ENCODE data around the gene AKT3.
"Not testable (repeated sequence)": the region's sequence is repeated elsewhere in the genome, so short reads cannot be mapped to it uniquely, and the experiment has no call there.

Gene AKT3

GRCh38 chr1:243790404-243790803, 59.6 kb downstream of the AKT3 start:
- Mint-ChIP-seq H3K4me1 (peaks cover 21% of the 10 kb centered on the region), H3K27me3 (no peaks in the 10 kb centered on the region), H3K36me3 (peaks cover 5% of the 10 kb centered on the region), H3K27ac (no peak overlapping the region), H3K9me3 (no peaks in the 10 kb centered on the region), H3K4me3 (no peak overlapping the region)
- DNase-seq (ENCODE audit: low spot score in 2 of 2) (no peak), ATAC-seq (ENCODE audit: low read depth) (no peak)

- Mint-ChIP-seq H3K27me3 (no peaks in the 10 kb centered on the region), H3K36me3 (peaks cover 9% of the 10 kb centered on the region), H3K27ac (no peak overlapping the region), H3K4me1 (peaks cover 18% of the 10 kb centered on the region), H3K4me3 (no peak overlapping the region), H3K9me3 (no peaks in the 10 kb centered on the region)
- no peak for ATAC-seq (ENCODE audit: low read depth)
- DNase-seq (ENCODE audit: low spot score in 2 of 2): no peak
Observed at GRCh38 chr1:243786531-243786930, 63.5 kb downstream of the AKT3 start.

- Mint-ChIP-seq H3K4me3 (no peak overlapping the region), H3K9me3 (no peaks in the 10 kb centered on the region), H3K27ac (no peak overlapping the region), H3K4me1 (peaks cover 13% of the 10 kb centered on the region), H3K27me3 (no peaks in the 10 kb centered on the region), H3K36me3 (peaks cover 8% of the 10 kb centered on the region)
- ATAC-seq (ENCODE audit: low read depth) (no peak), DNase-seq (ENCODE audit: low spot score in 2 of 2) (no peak)
Observed at GRCh38 chr1:243784506-243784905, 65.5 kb downstream of the AKT3 start.

GRCh38 chr1:243783714-243784113, 66.3 kb downstream of the AKT3 start:
- no peak for ATAC-seq (ENCODE audit: low read depth)
- Mint-ChIP-seq H3K36me3 (peaks cover 10% of the 10 kb centered on the region), H3K4me3 (no peak overlapping the region)

GRCh38 chr1:243772361-243773050, 77.5 kb downstream of the AKT3 start:
- peaks cover 25% of the 10 kb centered on the region for H3K36me3 Mint-ChIP-seq
- not testable (repeated sequence) for H3K9me3 Mint-ChIP-seq; DNase-seq (ENCODE audit: low spot score in 2 of 2); H3K4me3 Mint-ChIP-seq; H3K27ac Mint-ChIP-seq; H3K27me3 Mint-ChIP-seq; ATAC-seq (ENCODE audit: low read depth); H3K4me1 Mint-ChIP-seq

More at GRCh38 chr1:243783714-243784113, 66.3 kb downstream of the AKT3 start:
- H3K9me3 Mint-ChIP-seq: no peaks in the 10 kb centered on the region
- H3K27ac Mint-ChIP-seq: no peak overlapping the region
- DNase-seq (ENCODE audit: low spot score in 2 of 2): no peak
- no peaks in the 10 kb centered on the region for H3K27me3 Mint-ChIP-seq
- peaks cover 13% of the 10 kb centered on the region for H3K4me1 Mint-ChIP-seq

- Mint-ChIP-seq H3K4me3 (no peak overlapping the region), H3K9me3 (no peaks in the 10 kb centered on the region), H3K27me3 (no peaks in the 10 kb centered on the region), H3K4me1 (peaks cover 17% of the 10 kb centered on the region), H3K36me3 (peaks cover 14% of the 10 kb centered on the region), H3K27ac (peak overlapping the region; percentile 60)
- no peak for DNase-seq (ENCODE audit: low spot score in 2 of 2)
- ATAC-seq (ENCODE audit: low read depth): no peak
Observed at GRCh38 chr1:243770860-243771259, 79.2 kb downstream of the AKT3 start.

GRCh38 chr1:243765676-243766075, 84.4 kb downstream of the AKT3 start:
- Mint-ChIP-seq H3K9me3 (no peaks in the 10 kb centered on the region), H3K4me3 (no peak overlapping the region), H3K27me3 (no peaks in the 10 kb centered on the region), H3K36me3 (peaks cover 2% of the 10 kb centered on the region), H3K4me1 (peaks cover 9% of the 10 kb centered on the region), H3K27ac (no peak overlapping the region)
- ATAC-seq (ENCODE audit: low read depth): no peak
- no peak for DNase-seq (ENCODE audit: low spot score in 2 of 2)

- ATAC-seq (ENCODE audit: low read depth) (no peak), DNase-seq (ENCODE audit: low spot score in 2 of 2) (no peak)
- Mint-ChIP-seq H3K4me1 (peaks cover 9% of the 10 kb centered on the region), H3K9me3 (no peaks in the 10 kb centered on the region), H3K27ac (no peak overlapping the region), H3K4me3 (no peak overlapping the region), H3K27me3 (no peaks in the 10 kb centered on the region), H3K36me3 (no peaks in the 10 kb centered on the region)
Observed at GRCh38 chr1:243763806-243764205, 86.2 kb downstream of the AKT3 start.

- no peaks in the 10 kb centered on the region for H3K27me3 Mint-ChIP-seq
- ATAC-seq (ENCODE audit: low read depth): no peak
- H3K4me1 Mint-ChIP-seq: peaks cover 8% of the 10 kb centered on the region
- H3K27ac Mint-ChIP-seq: peak overlapping the region; percentile 13
- H3K4me3 Mint-ChIP-seq: no peak overlapping the region
- no peaks in the 10 kb centered on the region for H3K36me3 Mint-ChIP-seq
- no peak for DNase-seq (ENCODE audit: low spot score in 2 of 2)
- H3K9me3 Mint-ChIP-seq: no peaks in the 10 kb centered on the region
Observed at GRCh38 chr1:243758647-243759046, 91.4 kb downstream of the AKT3 start.

GRCh38 chr1:243756529-243756928, 93.5 kb downstream of the AKT3 start:
- Mint-ChIP-seq H3K27ac (no peak overlapping the region), H3K36me3 (no peaks in the 10 kb centered on the region), H3K4me1 (peaks cover 10% of the 10 kb centered on the region), H3K27me3 (no peaks in the 10 kb centered on the region), H3K4me3 (no peak overlapping the region), H3K9me3 (no peaks in the 10 kb centered on the region)
- DNase-seq (ENCODE audit: low spot score in 2 of 2): no peak
- no peak for ATAC-seq (ENCODE audit: low read depth)

GRCh38 chr1:243754348-243754747, 95.7 kb downstream of the AKT3 start:
- Mint-ChIP-seq H3K36me3 (no peaks in the 10 kb centered on the region), H3K4me1 (peaks cover 11% of the 10 kb centered on the region), H3K4me3 (no peak overlapping the region), H3K9me3 (no peaks in the 10 kb centered on the region), H3K27ac (peak overlapping the region; percentile 67), H3K27me3 (no peaks in the 10 kb centered on the region)
- DNase-seq (ENCODE audit: low spot score in 2 of 2): no peak
- no peak for ATAC-seq (ENCODE audit: low read depth)

GRCh38 chr1:243751506-243751905, 98.5 kb downstream of the AKT3 start:
- no peaks in the 10 kb centered on the region for H3K36me3 Mint-ChIP-seq
- peaks cover 13% of the 10 kb centered on the region for H3K4me1 Mint-ChIP-seq
- H3K4me3 Mint-ChIP-seq: no peak overlapping the region
- peak overlapping the region; percentile 92 for H3K27ac Mint-ChIP-seq
- DNase-seq (ENCODE audit: low spot score in 2 of 2) (no peak), ATAC-seq (ENCODE audit: low read depth) (no peak)
- no peaks in the 10 kb centered on the region for H3K27me3 Mint-ChIP-seq
- no peaks in the 10 kb centered on the region for H3K9me3 Mint-ChIP-seq

- DNase-seq (ENCODE audit: low spot score in 2 of 2) (peak in 1 of 2 donors; percentile 45), ATAC-seq (ENCODE audit: low read depth) (peak; percentile 92)
- Mint-ChIP-seq H3K4me3 (no peak overlapping the region), H3K27ac (peak overlapping the region; percentile 73), H3K27me3 (no peaks in the 10 kb centered on the region), H3K4me1 (peaks cover 12% of the 10 kb centered on the region), H3K36me3 (peaks cover 5% of the 10 kb centered on the region), H3K9me3 (no peaks in the 10 kb centered on the region)
Observed at GRCh38 chr1:243748706-243749283, 101.2 kb downstream of the AKT3 start.

- no peak for DNase-seq (ENCODE audit: low spot score in 2 of 2)
- Mint-ChIP-seq H3K4me1 (peaks cover 11% of the 10 kb centered on the region), H3K27ac (no peak overlapping the region), H3K27me3 (no peaks in the 10 kb centered on the region), H3K4me3 (no peak overlapping the region), H3K36me3 (peaks cover 7% of the 10 kb centered on the region), H3K9me3 (no peaks in the 10 kb centered on the region)
- ATAC-seq (ENCODE audit: low read depth): no peak
Observed at GRCh38 chr1:243748227-243748626, 101.8 kb downstream of the AKT3 start.

- Mint-ChIP-seq H3K9me3 (no peaks in the 10 kb centered on the region), H3K4me1 (peaks cover 11% of the 10 kb centered on the region), H3K27ac (no peak overlapping the region)
Observed at GRCh38 chr1:243746751-243747150, 103.3 kb downstream of the AKT3 start.

More at GRCh38 chr1:243746751-243747150, 103.3 kb downstream of the AKT3 start:
- ATAC-seq (ENCODE audit: low read depth): no peak
- Mint-ChIP-seq H3K4me3 (no peak overlapping the region), H3K27me3 (no peaks in the 10 kb centered on the region), H3K36me3 (peaks cover 7% of the 10 kb centered on the region)
- no peak for DNase-seq (ENCODE audit: low spot score in 2 of 2)

Data from memory B cell (primary cell).